Cardiac fibroblast (primary cell): ENCODE data around the gene THADA.
A peak's percentile ranks its signal among the peaks of the same experiment; 100 is the strongest.

Experiments used
- DNase-seq, 2 donors: peaks; one replicate each; pipeline versions ENCODE4 v3.0.0 to v3.0.0-alpha.2; 2010; ENCODE audit warnings: low read depth in 2 of 2
- H3K4me3 ChIP-seq, 2 donors: replicated peaks in 1 of 2; 1 replicate in 1 of 2; 2 replicates in 1 of 2; pipeline ENCODE4 v1.5.1; 2011; ENCODE audit warnings: low read depth in 2 of 2, low read length in 2 of 2, mild to moderate bottlenecking in 2 of 2, moderate library complexity in 1 of 2
- CTCF ChIP-seq: IDR thresholded peaks from one replicate; pipeline ENCODE4 v1.5.1; 2011; ENCODE audit warnings: low read depth, mild to moderate bottlenecking, low read length, inconsistent platforms

Gene THADA

GRCh38 chr2:43519643-43520221 is 76.1 kb downstream of the THADA start:
- TF ChIP-seq CTCF = no peak
- DNase-seq = peak; percentile 86 to 99

GRCh38 chr2:43518718-43519117 is 77.1 kb downstream of the THADA start:
- TF ChIP-seq CTCF = no peak
- DNase-seq = no peak
- H3K4me3 ChIP-seq = no peak overlapping the region

More at GRCh38 chr2:43519643-43520221, 76.1 kb downstream of the THADA start:
- H3K4me3 ChIP-seq = no peak overlapping the region

- DNase-seq = peak; percentile 40 to 59
- no peak for TF ChIP-seq CTCF
- no peak overlapping the region for H3K4me3 ChIP-seq
Observed at GRCh38 chr2:43518181-43518580, 77.7 kb downstream of the THADA start.

- no peak for DNase-seq
- no peak overlapping the region for H3K4me3 ChIP-seq
- TF ChIP-seq CTCF = no peak
Observed at GRCh38 chr2:43515807-43516497, 79.9 kb downstream of the THADA start.

GRCh38 chr2:43515248-43515647 is 80.6 kb downstream of the THADA start:
- no peak for DNase-seq
- no peak overlapping the region for H3K4me3 ChIP-seq
- no peak for TF ChIP-seq CTCF

- TF ChIP-seq CTCF = no peak
- no peak overlapping the region for H3K4me3 ChIP-seq
- DNase-seq = no peak
Observed at GRCh38 chr2:43513796-43514195, 82.0 kb downstream of the THADA start.
